Hematopoietic multipotent progenitor cell treated with erythropoietin and hydrocortisone succinate and interleukin-3 and kit ligand, for 4 days (in vitro differentiated cells): ENCODE measurements around the gene POLR2A.
"Not testable (repeated sequence)": the region's sequence is repeated elsewhere in the genome, so short reads cannot be mapped to it uniquely, and the experiment has no call there.

Source experiments
- DNase-seq: peaks from one replicate; pipeline ENCODE4 v3.0.0-alpha.2; 2015

POLR2A gene

GRCh38 chr17:7460850-7461660, 23.1 kb upstream of the POLR2A start:
- no peak for DNase-seq

GRCh38 chr17:7462474-7463371, 21.4 kb upstream of the POLR2A start:
- DNase-seq = no peak

GRCh38 chr17:7463372-7463846, 20.8 kb upstream of the POLR2A start:
- DNase-seq = no peak

DNA sequence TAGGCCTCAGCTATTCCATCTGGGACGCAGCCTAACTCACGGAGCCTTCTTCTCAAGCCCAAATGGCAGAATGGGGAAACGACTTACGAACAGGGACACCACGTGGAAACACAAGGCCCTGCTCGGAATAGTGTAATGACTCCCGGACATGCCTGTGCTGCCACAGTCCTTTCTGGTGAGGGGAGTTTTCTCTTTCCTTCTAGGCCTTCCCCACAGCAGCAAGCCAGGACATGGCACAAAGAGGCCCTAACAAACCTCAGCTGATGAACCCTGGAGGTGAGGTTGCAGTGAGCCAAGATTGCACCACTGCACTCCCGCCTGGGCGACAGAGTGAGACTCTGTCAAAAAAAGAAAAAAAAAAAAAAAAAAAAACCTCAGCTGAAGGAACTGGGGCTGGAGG, 20.1 kb upstream of the POLR2A start:
- no peak for DNase-seq

- no peak for DNase-seq
Measured at GRCh38 chr17:7465597-7466275, 18.4 kb upstream of the POLR2A start.

- DNase-seq = no peak
Measured at GRCh38 chr17:7466318-7466638, 17.9 kb upstream of the POLR2A start.

- DNase-seq = peak; percentile 57
Measured at GRCh38 chr17:7466639-7467341, 17.4 kb upstream of the POLR2A start.

- DNase-seq = no peak
Measured at GRCh38 chr17:7467498-7467897, 16.7 kb upstream of the POLR2A start.

GRCh38 chr17:7468290-7468689, 15.9 kb upstream of the POLR2A start:
- no peak for DNase-seq

- DNase-seq = no peak
Measured at GRCh38 chr17:7468804-7469389, 15.3 kb upstream of the POLR2A start.

DNA sequence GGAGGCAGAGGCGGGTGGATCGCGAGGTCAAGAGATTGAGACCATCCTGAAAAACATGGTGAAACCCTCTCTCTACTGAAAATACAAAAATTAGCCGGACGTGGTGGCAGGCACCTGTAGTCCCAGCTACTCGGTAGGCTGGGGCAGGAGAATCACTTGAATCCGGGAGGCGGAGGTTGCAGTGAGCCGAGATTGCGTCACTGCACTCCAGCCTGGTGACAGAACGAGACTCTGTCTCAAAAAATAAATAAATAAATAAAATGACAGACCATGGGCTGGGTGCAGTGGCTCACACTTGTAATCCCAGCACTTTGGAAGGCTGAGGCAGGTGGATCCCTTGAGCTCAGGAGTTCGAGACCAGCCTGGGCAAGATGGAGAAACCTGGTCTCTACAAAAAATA, 14.3 kb upstream of the POLR2A start:
- DNase-seq = not testable (repeated sequence)

GRCh38 chr17:7470457-7470973, 13.7 kb upstream of the POLR2A start:
- not testable (repeated sequence) for DNase-seq

DNA sequence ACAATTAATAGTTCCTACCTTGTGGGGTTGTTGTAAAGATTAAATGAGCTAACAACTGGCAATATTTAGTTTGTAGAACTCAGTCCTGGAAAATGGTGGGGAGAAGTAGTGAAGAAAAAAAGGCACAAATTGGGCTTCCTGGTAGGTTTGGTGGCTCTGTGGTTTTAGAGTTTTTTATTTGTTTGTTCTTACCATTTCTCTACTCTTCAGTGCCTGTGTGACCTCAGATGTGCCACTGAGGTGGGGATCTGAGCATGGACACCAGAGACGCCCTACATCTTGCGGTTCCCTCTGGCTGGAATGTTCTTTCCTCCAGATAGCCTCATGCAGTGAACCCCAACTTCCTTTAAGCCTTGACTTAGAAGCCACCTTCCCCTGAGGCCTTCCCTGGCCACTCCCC, 12.4 kb upstream of the POLR2A start:
- DNase-seq = no peak

DNA sequence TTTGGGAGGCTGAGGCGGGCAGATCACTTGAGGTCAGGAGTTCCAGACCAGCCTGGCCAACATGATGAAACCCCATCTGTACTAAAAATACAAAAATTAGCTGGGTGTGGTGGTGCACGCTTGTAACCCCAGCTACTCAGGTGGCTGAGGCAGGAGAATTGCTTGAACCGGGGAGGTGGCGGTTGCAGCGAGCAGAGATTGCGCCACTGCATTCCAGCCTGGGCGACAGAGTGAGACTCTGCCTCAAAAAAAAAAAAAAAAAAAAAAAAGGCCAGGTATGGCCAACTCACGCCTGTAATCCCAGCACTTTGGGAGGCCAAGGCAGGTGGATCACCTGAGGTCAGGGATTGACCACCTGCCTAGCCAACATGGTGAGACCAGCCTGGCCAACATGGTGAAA, 9.4 kb upstream of the POLR2A start:
- not testable (repeated sequence) for DNase-seq

GRCh38 chr17:7475764-7476422, 8.3 kb upstream of the POLR2A start:
- DNase-seq = peak; percentile 88

DNA sequence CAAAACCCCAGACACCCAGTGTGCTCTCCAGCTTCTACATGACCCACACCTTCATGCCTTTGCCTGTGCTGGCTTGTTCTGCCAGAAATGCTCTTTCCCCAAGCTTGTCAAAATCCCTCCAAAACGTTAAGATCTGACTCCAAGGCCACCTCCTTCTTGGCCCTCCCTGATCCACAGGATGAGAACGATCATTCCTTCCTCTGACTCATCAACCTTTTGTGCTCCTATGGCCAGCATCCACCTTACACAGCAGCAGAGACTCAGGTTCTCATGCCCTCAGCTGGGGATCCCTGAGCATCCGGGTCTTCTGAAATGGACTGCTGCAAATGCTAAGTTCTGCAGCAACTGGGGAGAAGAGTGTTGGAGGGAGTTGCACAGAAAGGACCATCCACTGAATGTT, 7.7 kb upstream of the POLR2A start:
- DNase-seq = no peak

DNA sequence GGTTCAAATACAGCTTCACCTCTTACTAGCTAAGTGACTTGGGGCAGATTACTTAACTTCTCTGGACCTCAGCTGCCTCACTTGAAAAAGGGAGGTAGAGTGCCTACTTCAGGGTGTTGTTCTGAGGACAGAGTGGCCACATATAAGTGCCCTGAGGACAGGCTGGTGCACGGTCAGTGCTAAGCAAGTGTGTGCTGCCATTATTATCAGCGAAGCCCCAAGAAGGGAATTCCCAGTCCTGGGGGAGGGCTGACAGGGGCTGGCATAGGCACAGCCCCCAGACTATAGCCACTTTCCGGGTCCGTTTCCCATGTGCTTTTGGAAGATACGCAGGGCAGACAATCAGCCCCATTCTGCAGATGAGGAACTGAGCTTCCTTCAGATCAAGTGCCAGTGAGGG, 7.2 kb upstream of the POLR2A start:
- DNase-seq = no peak

DNA sequence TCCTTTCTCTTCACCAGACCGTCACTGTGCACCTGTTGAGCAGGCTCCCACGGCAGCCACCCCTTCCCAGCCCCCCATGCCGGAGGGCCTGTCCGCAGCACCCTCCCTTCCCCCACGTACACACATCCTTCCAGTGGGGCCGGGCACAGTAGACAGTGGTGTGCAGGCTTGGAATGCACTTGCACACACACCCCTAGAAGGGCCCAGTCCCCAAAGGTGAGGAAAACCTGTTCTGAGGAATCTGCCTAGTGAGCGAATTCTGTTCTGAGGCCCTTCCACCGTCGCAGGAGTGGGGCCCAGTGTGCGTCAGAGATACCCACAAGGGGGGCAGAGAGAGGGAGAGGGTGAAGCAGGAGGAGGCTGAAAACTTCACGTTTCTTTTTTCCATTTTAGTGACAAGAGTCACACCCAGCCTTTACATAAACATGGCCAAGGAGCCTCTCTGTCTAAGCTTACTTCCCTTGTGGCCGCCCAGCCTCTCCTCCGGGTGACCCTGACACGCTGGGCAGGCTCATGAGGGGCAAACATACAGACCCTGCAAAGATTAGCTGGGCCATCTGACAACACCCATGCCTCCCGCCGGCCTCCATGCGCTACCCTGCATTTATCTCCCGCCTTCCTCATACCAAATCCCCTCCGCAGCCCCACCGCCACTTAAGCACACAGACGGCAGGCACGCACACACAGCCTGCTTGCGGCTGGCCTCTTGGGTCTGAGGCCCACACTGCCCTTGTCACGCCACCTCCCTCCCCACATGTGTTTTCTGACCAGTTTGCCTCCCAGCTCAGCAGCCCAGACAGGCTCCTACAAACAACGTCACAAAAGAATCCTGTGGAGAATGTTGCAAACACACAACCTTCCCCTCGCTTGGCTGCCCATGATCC, 6.5 kb upstream of the POLR2A start:
- DNase-seq = peak; percentile 83

- peak; percentile 87 for DNase-seq
Measured at GRCh38 chr17:7478276-7479212, 5.6 kb upstream of the POLR2A start.
